Parathyroid adenoma (tissue), 2 donors: ENCODE measurements around the gene DHFR.
A peak's percentile ranks its signal among the peaks of the same experiment; 100 is the strongest.

Experiments used
- H2AFZ ChIP-seq: fragments of 300-600 bp; sonication (generic); one replicate; pipeline ENCODE4 v1.7.0; 2017; ENCODE audit warnings: antibody characterized with exemption, mild to moderate bottlenecking
- H3K27ac ChIP-seq: fragments of 300-600 bp; sonication (generic); one replicate; pipeline ENCODE4 v1.7.0; 2017
- H3K27me3 ChIP-seq: fragments of 300-600 bp; sonication (generic); one replicate; pipeline ENCODE4 v1.7.0; 2017; ENCODE audit warnings: low read length; ENCODE audit not compliant: control insufficient read depth, insufficient read depth
- H3K36me3 ChIP-seq: fragments of 300-600 bp; sonication (generic); one replicate; pipeline ENCODE4 v1.7.0; 2017; ENCODE audit warnings: low read length; ENCODE audit not compliant: control insufficient read depth, insufficient read depth
- H3K4me1 ChIP-seq: fragments of 300-600 bp; sonication (generic); one replicate; pipeline ENCODE4 v1.7.0; 2017; ENCODE audit warnings: control low read depth
- H3K4me2 ChIP-seq: fragments of 300-600 bp; sonication (generic); one replicate; pipeline ENCODE4 v1.7.0; 2017; ENCODE audit warnings: low read length
- H3K4me3 ChIP-seq: fragments of 300-600 bp; sonication (generic); one replicate; pipeline ENCODE4 v1.7.0; 2017; ENCODE audit warnings: low read depth, low read length
- H3K79me2 ChIP-seq: fragments of 300-600 bp; sonication (generic); one replicate; pipeline ENCODE4 v1.7.0; 2017; ENCODE audit warnings: control low read depth
- H3K9ac ChIP-seq: fragments of 300-600 bp; sonication (generic); one replicate; pipeline ENCODE4 v1.7.0; 2017; ENCODE audit warnings: mild to moderate bottlenecking
- H3K9me3 ChIP-seq: fragments of 300-600 bp; sonication (generic); one replicate; pipeline ENCODE4 v1.7.0; 2017; ENCODE audit warnings: low read length; ENCODE audit not compliant: control insufficient read depth
- CTCF ChIP-seq: fragments of 300-600 bp; sonication (generic); IDR thresholded peaks from one replicate; pipeline ENCODE4 v1.7.0; 2017; ENCODE audit warnings: antibody characterized with exemption, mild to moderate bottlenecking
- donor health status: primary hyperparathyroidism.

DHFR gene

GRCh38 chr5:80654391-80655230, at the start of gene DHFR, which contains the start of gene MSH3:
Gene DHFR, minus strand, starts transcription at chr5:80654983. Its CDS starts 494 bp downstream, at chr5:80654489.
Gene MSH3, plus strand, starts transcription at chr5:80654652. Its CDS starts 76 bp downstream, at chr5:80654728.
- H3K9ac ChIP-seq, result no peak within 1 kb of the TSS
- peak within 1 kb of the TSS; percentile 95 for H3K27ac ChIP-seq
- peak within 1 kb of the TSS; percentile 95 for H3K4me2 ChIP-seq
- H3K4me3 ChIP-seq, result peak within 1 kb of the TSS; percentile 90
- peaks cover 4% of the 10 kb centered on the region for H3K4me1 ChIP-seq
- no peaks in the 10 kb centered on the region for H3K27me3 ChIP-seq
- H2AFZ ChIP-seq, result peak within 1 kb of the TSS; percentile 94
- peak; percentile 23 for TF ChIP-seq CTCF
- no peaks in the 10 kb centered on the region for H3K36me3 ChIP-seq
- H3K79me2 ChIP-seq, result peaks cover 6% of the 10 kb centered on the region
- H3K9me3 ChIP-seq, result no peaks in the 10 kb centered on the region

- Histone ChIP-seq H3K9ac (no peak overlapping the region), H3K4me3 (no peak overlapping the region), H3K4me1 (no peaks in the 10 kb centered on the region), H3K27ac (no peak overlapping the region), H3K4me2 (no peak overlapping the region), H3K27me3 (no peaks in the 10 kb centered on the region), H3K79me2 (no peaks in the 10 kb centered on the region), H3K36me3 (no peaks in the 10 kb centered on the region), H2AFZ (no peak overlapping the region), H3K9me3 (no peaks in the 10 kb centered on the region)
- TF ChIP-seq CTCF, result no peak
Observed at GRCh38 chr5:80704221-80704620, 49.4 kb upstream of the DHFR start.

- Histone ChIP-seq H3K9me3 (no peaks in the 10 kb centered on the region), H3K79me2 (no peaks in the 10 kb centered on the region), H2AFZ (no peak overlapping the region), H3K4me3 (no peak overlapping the region), H3K4me1 (no peaks in the 10 kb centered on the region), H3K36me3 (no peaks in the 10 kb centered on the region), H3K4me2 (no peak overlapping the region), H3K27ac (no peak overlapping the region), H3K27me3 (no peaks in the 10 kb centered on the region), H3K9ac (no peak overlapping the region)
- TF ChIP-seq CTCF, result no peak
Observed at GRCh38 chr5:80703747-80704146, 49.0 kb upstream of the DHFR start.

- H3K36me3 ChIP-seq, result no peaks in the 10 kb centered on the region
- H3K4me2 ChIP-seq, result no peak overlapping the region
- no peak overlapping the region for H3K4me3 ChIP-seq
- no peak for TF ChIP-seq CTCF
- no peak overlapping the region for H2AFZ ChIP-seq
- no peak overlapping the region for H3K9ac ChIP-seq
- no peaks in the 10 kb centered on the region for H3K4me1 ChIP-seq
- no peak overlapping the region for H3K27ac ChIP-seq
- H3K27me3 ChIP-seq, result no peaks in the 10 kb centered on the region
- H3K79me2 ChIP-seq, result no peaks in the 10 kb centered on the region
- no peaks in the 10 kb centered on the region for H3K9me3 ChIP-seq
Observed at GRCh38 chr5:80703291-80703690, 48.5 kb upstream of the DHFR start.

GRCh38 chr5:80701597-80701996, 46.8 kb upstream of the DHFR start:
- no peaks in the 10 kb centered on the region for H3K79me2 ChIP-seq
- no peak overlapping the region for H3K9ac ChIP-seq
- no peaks in the 10 kb centered on the region for H3K27me3 ChIP-seq
- H3K4me2 ChIP-seq, result no peak overlapping the region
- no peaks in the 10 kb centered on the region for H3K9me3 ChIP-seq
- no peak overlapping the region for H3K27ac ChIP-seq
- H2AFZ ChIP-seq, result no peak overlapping the region
- H3K36me3 ChIP-seq, result no peaks in the 10 kb centered on the region
- no peak overlapping the region for H3K4me3 ChIP-seq
- TF ChIP-seq CTCF, result no peak
- no peaks in the 10 kb centered on the region for H3K4me1 ChIP-seq
